Measurements from ENCODE around the gene COL5A1. TPM values are rescaled to one million over a fixed set of nuclear protein-coding genes. Genes with fewer than 3 reads are reported as not detected.

Gene COL5A1
- total RNA-seq, 4 donors from 2014 or later, result 4.9 to 97.4 (median 11.9) TPM

DNA sequence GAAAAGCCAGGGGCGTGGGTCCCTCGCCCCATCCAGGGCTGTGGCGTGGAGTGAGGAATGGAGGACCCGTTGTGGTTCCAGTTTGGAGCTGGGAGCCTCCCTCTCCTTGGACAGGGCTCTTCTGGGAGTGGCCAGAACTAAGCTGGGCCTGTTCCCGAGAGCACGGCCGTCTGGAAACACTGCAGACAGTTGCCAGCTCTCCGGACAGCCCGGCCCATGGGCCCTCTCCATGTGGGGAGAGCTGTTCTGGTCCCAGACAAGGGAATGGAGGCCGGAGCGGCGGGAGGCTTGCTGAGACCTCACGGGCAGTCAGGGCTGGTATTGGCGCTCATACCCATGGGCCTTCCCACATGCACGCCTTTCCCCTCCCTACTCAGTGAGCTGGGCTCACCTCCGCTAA lies 193.8 kb downstream of the COL5A1 start:
- Histone ChIP-seq H3K27me3 (no peaks in the 10 kb centered on the region), H3K4me1 (no peaks in the 10 kb centered on the region), H3K9me3 (no peaks in the 10 kb centered on the region), H3K36me3 (peaks cover 0 to 4% (median 0%) of the 10 kb centered on the region in 3 donors), H3K4me3 (no peak overlapping the region), H3K27ac (no peak overlapping the region)
- TF ChIP-seq CTCF (IDR thresholded peaks at IDR 0.05), result no peak
- no peak for TF ChIP-seq POLR2A (IDR thresholded peaks at IDR 0.05)
- no peak for DNase-seq

- H3K4me3 ChIP-seq, result no peak overlapping the region
- no peak for DNase-seq
- no peaks in the 10 kb centered on the region for H3K4me1 ChIP-seq
- no peaks in the 10 kb centered on the region for H3K9me3 ChIP-seq
- H3K27ac ChIP-seq, result no peak overlapping the region
- TF ChIP-seq POLR2A (IDR thresholded peaks at IDR 0.05) (no peak), CTCF (IDR thresholded peaks at IDR 0.05) (no peak)
- no peaks in the 10 kb centered on the region for H3K27me3 ChIP-seq
- peaks cover 0 to under 1% (median 0%) of the 10 kb centered on the region in 3 donors for H3K36me3 ChIP-seq
These were observed 194.4 kb downstream of the COL5A1 start for GRCh38 chr9:134835987-134836386.

DNA sequence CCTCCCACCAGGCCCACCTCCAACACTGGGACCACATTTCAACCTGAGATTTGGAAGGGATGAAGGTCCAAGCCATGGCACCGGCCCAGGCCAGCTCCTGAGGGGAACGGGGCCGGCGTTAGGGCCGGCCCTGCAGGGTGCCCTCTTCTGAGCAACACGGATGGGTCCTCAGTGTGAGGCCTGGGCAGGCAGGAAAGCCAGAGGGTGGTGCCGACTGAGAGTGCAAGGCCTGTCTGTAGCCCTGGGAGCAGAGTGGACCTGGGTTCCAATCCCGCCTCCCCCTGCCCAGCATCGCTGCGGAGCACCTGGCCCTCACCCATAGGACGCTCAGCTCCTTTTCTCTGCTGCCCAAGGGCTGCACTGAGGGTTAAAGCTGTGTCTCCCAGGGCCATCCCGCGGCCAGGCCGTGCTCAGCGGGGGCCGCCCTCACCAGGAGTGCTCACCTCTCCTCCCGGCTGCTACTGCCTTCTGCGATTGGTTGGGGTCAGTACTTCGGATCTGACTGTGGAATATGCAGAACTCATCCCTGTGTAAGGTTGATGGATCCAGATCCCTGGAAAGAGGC lies 194.9 kb downstream of the COL5A1 start:
- no peaks in the 10 kb centered on the region for H3K9me3 ChIP-seq
- no peaks in the 10 kb centered on the region for H3K27me3 ChIP-seq
- H3K4me1 ChIP-seq, result no peaks in the 10 kb centered on the region
- TF ChIP-seq CTCF (IDR thresholded peaks at IDR 0.05) (no peak), POLR2A (IDR thresholded peaks at IDR 0.05) (no peak)
- no peaks in the 10 kb centered on the region for H3K36me3 ChIP-seq
- no peak overlapping the region for H3K27ac ChIP-seq
- no peak for DNase-seq
- H3K4me3 ChIP-seq, result no peak overlapping the region

GRCh38 chr9:134837529-134837928 lies 195.9 kb downstream of the COL5A1 start:
- no peaks in the 10 kb centered on the region for H3K4me1 ChIP-seq
- H3K36me3 ChIP-seq, result no peaks in the 10 kb centered on the region
- no peak for DNase-seq
- no peaks in the 10 kb centered on the region for H3K9me3 ChIP-seq
- no peak overlapping the region for H3K27ac ChIP-seq
- no peak for TF ChIP-seq CTCF (IDR thresholded peaks at IDR 0.05)
- TF ChIP-seq POLR2A (IDR thresholded peaks at IDR 0.05), result no peak
- H3K27me3 ChIP-seq, result no peaks in the 10 kb centered on the region
- H3K4me3 ChIP-seq, result no peak overlapping the region

DNA sequence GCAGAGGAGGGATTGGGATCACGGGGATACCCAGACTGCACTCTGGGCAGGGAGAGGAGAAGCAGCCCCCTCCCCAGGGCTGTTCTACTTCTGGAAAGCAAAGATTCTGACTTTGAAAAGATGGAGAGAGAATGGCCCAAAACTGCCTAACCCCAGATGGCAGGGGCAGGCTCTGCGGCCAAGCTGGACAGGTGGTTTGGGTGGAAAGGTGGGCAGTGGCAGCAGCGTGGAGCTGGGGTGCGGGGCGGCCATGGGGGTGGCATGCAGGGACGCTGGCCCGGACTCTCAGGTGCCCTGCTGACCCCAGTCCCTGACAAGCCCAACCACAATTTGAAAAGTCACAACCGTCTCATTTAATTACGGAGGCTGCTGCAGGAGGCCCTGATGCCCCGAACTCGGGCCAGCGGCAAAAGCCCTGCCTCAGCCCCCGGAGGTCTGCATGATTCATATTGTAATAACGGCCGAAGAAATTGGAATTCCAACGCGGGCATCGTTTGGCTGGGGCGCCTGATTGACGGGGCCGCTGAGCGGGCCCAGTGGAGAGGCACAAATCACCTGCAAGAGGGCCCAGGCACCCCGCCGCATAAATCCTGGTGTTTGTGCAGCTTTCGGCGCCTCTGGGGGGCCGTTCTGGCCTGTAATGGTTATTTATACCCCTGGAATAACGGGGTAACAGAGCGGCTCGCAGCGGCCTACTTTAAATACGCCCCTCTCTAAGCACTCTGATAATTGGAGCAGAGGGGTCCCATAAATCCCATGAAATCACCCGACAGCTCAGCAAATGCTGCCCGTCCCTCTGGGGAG lies 197.2 kb downstream of the COL5A1 start:
- Histone ChIP-seq H3K27me3 (no peaks in the 10 kb centered on the region), H3K27ac (no peak overlapping the region), H3K4me3 (no peak overlapping the region), H3K4me1 (no peaks in the 10 kb centered on the region), H3K36me3 (no peaks in the 10 kb centered on the region), H3K9me3 (no peaks in the 10 kb centered on the region)
- TF ChIP-seq POLR2A (IDR thresholded peaks at IDR 0.05) (no peak), CTCF (IDR thresholded peaks at IDR 0.05) (no peak)
- no peak for DNase-seq

Measured in Peyer's patch (tissue), 4 donors.